Colonic mucosa (tissue), 4 donors: ENCODE measurements around the gene ALOX15B. TPM values are rescaled to one million over a fixed set of nuclear protein-coding genes. Genes with fewer than 3 reads are reported as not detected.

Experiments
- DNase-seq: peaks from one replicate; pipeline ENCODE4 v3.0.0-alpha.2; 2020
- H3K27ac ChIP-seq: fragments of 200-600 bp; one replicate; pipeline ENCODE4 v1.8.0; 2021
- H3K27me3 ChIP-seq: fragments of 200-600 bp; one replicate; pipeline ENCODE4 v1.8.0; 2021
- H3K36me3 ChIP-seq: fragments of 200-600 bp; one replicate; pipeline ENCODE4 v1.8.0; 2021
- H3K4me1 ChIP-seq: fragments of 200-600 bp; one replicate; pipeline ENCODE4 v1.8.0; 2021; ENCODE audit warnings: mild to moderate bottlenecking
- H3K4me3 ChIP-seq: fragments of 200-600 bp; one replicate; pipeline ENCODE4 v1.8.0; 2021
- H3K9ac ChIP-seq, 2 donors: one replicate each; pipeline ENCODE4 v1.7.0; 2013; ENCODE audit warnings: control low read depth in 2 of 2, low read depth in 2 of 2, low read length in 2 of 2
- H3K9me3 ChIP-seq: fragments of 200-600 bp; one replicate; pipeline ENCODE4 v1.8.0; 2021
- CTCF ChIP-seq: fragments of 200-600 bp; IDR thresholded peaks from one replicate; pipeline ENCODE4 v1.8.0; 2022; ENCODE audit warnings: antibody characterized with exemption, mild to moderate bottlenecking
- intact Hi-C: fragments of 100-400 bp; cut with DNase I; formaldehyde crosslinking; loops from one replicate; pipeline ENCODE4 v1.14.1; 2022
- total RNA-seq, 2 donors: library from RNA; stranded (reverse); fragmentation: NEBNext Ultra II Directional in 1 of 2; extraction: Animal tissue kit (Norgen Biotek cat#: 25700) in 1 of 2; gene quantifications; one replicate each; pipeline ENCODE4 v1.2.1, GENCODE V29; 2021
- donor health status: healthy.
- donor health status: DM: no; HTN: no; CAD: no.
- donor health status: DM: no; HTN: no; CAD: no.

Gene ALOX15B
- total RNA-seq, 2 donors from 2014 or later: 0.52 to 0.56 TPM

- H3K36me3 ChIP-seq: no peaks in the 10 kb centered on the region
- no peaks in the 10 kb centered on the region for H3K9me3 ChIP-seq
- intact Hi-C loops: no loop called here
- H3K4me1 ChIP-seq: peaks cover 5% of the 10 kb centered on the region
- H3K9ac ChIP-seq: no peak overlapping the region
- no peak overlapping the region for H3K27ac ChIP-seq
- TF ChIP-seq CTCF: no peak
- no peaks in the 10 kb centered on the region for H3K27me3 ChIP-seq
- DNase-seq: no peak
- H3K4me3 ChIP-seq: no peak overlapping the region
Measured at GRCh38 chr17:8084250-8084649, 45.4 kb downstream of the ALOX15B start.

- no peak for TF ChIP-seq CTCF
- no peak for DNase-seq
- Histone ChIP-seq H3K4me3 (no peak within 1 kb of the TSS), H3K4me1 (no peaks in the 10 kb centered on the region), H3K9ac (no peak within 1 kb of the TSS), H3K9me3 (no peaks in the 10 kb centered on the region), H3K27me3 (no peaks in the 10 kb centered on the region), H3K27ac (no peak within 1 kb of the TSS), H3K36me3 (no peaks in the 10 kb centered on the region)
- intact Hi-C loops: no loop called here
Measured at GRCh38 chr17:8087075-8087951, 48.5 kb downstream of the ALOX15B start, which contains the start of gene ALOX12B. Gene ALOX12B, minus strand, starts transcription at chr17:8087716. Its CDS starts 274 bp downstream, at chr17:8087442.

- Histone ChIP-seq H3K4me1 (no peaks in the 10 kb centered on the region), H3K27me3 (no peaks in the 10 kb centered on the region)
- intact Hi-C loops: no loop called here
Measured at GRCh38 chr17:8087952-8088230, 49.0 kb downstream of the ALOX15B start.

GRCh38 chr17:8089728-8090127, 50.9 kb downstream of the ALOX15B start:
- no peaks in the 10 kb centered on the region for H3K4me1 ChIP-seq
- no peak overlapping the region for H3K9ac ChIP-seq
- no peak for TF ChIP-seq CTCF
- intact Hi-C loops: no loop called here
- H3K27ac ChIP-seq: no peak overlapping the region
- H3K4me3 ChIP-seq: no peak overlapping the region
- DNase-seq: no peak
- no peaks in the 10 kb centered on the region for H3K9me3 ChIP-seq
- H3K36me3 ChIP-seq: no peaks in the 10 kb centered on the region
- H3K27me3 ChIP-seq: no peaks in the 10 kb centered on the region

More at GRCh38 chr17:8087952-8088230, 49.0 kb downstream of the ALOX15B start:
- no peak for TF ChIP-seq CTCF
- H3K27ac ChIP-seq: no peak overlapping the region
- no peak overlapping the region for H3K9ac ChIP-seq
- H3K36me3 ChIP-seq: no peaks in the 10 kb centered on the region
- no peaks in the 10 kb centered on the region for H3K9me3 ChIP-seq
- no peak for DNase-seq
- no peak overlapping the region for H3K4me3 ChIP-seq

- Histone ChIP-seq H3K4me1 (no peaks in the 10 kb centered on the region), H3K27ac (no peak overlapping the region), H3K36me3 (no peaks in the 10 kb centered on the region), H3K9ac (no peak overlapping the region), H3K4me3 (no peak overlapping the region), H3K27me3 (no peaks in the 10 kb centered on the region), H3K9me3 (no peaks in the 10 kb centered on the region)
- TF ChIP-seq CTCF: no peak
- DNase-seq: no peak
- intact Hi-C loops: no loop called here
Measured at GRCh38 chr17:8091033-8091687, 52.3 kb downstream of the ALOX15B start.
